SU-DHL-6 (cell line): ENCODE results near the gene SYNCRIP.

Experiments used
- H2AFZ ChIP-seq: fragments of 200-600 bp; sonication (generic); 2 replicates; pipeline ENCODE4 v1.6.1; 2014; ENCODE audit warnings: low read depth, mild to moderate bottlenecking, moderate library complexity, mixed read lengths, antibody characterized with exemption, low read length; ENCODE audit not compliant: severe bottlenecking
- H3F3A ChIP-seq: fragments of 200-600 bp; shearing (Covaris generic); 2 replicates; pipeline ENCODE4 v1.6.0; 2016; ENCODE audit warnings: antibody characterized with exemption, mild to moderate bottlenecking; ENCODE audit not compliant: insufficient read depth
- H3K27ac ChIP-seq: fragments of 200-600 bp; sonication (generic); 2 replicates; pipeline ENCODE4 v1.5.1; 2016; ENCODE audit warnings: low read depth, mild to moderate bottlenecking, low read length, moderate library complexity, mixed read lengths
- H3K27me3 ChIP-seq: fragments of 200-600 bp; sonication (generic), shearing (Covaris generic); 2 replicates; pipeline ENCODE4 v1.6.0; 2014; ENCODE audit warnings: mild to moderate bottlenecking, low read length
- H3K36me3 ChIP-seq: fragments of 200-600 bp; sonication (generic); 2 replicates; pipeline ENCODE4 v1.6.1; 2014; ENCODE audit warnings: mild to moderate bottlenecking, low read length, mixed read lengths
- H3K4me2 ChIP-seq: fragments of 300-600, 200-600 bp; shearing (Covaris generic), sonication (generic); 2 replicates; pipeline ENCODE4 v1.6.0; 2014; ENCODE audit warnings: low read length, low read depth, mild to moderate bottlenecking; ENCODE audit not compliant: poor library complexity, severe bottlenecking
- H3K4me3 ChIP-seq: fragments of 200-600 bp; sonication (generic); 2 replicates; pipeline ENCODE4 v1.5.1; 2014; ENCODE audit warnings: antibody characterized with exemption, low read length, mild to moderate bottlenecking, mixed read lengths; ENCODE audit not compliant: insufficient read depth, poor library complexity, severe bottlenecking
- H3K79me2 ChIP-seq: fragments of 200-600 bp; sonication (generic); 2 replicates; pipeline ENCODE4 v1.6.1; 2014; ENCODE audit warnings: mild to moderate bottlenecking, low read length, moderate library complexity; ENCODE audit not compliant: insufficient read depth
- H3K9ac ChIP-seq: fragments of 200-600 bp; sonication (generic); 2 replicates; pipeline ENCODE4 v1.7.0; 2014; ENCODE audit warnings: mild to moderate bottlenecking, low read length
- H3K9me2 ChIP-seq: fragments of 200-600 bp; sonication (generic); replicated peaks from 2 replicates; pipeline ENCODE4 v1.6.1; 2014; ENCODE audit warnings: low read length; ENCODE audit not compliant: insufficient read depth
- H3K9me3 ChIP-seq: fragments of 200-600 bp; sonication (generic); 2 replicates; pipeline ENCODE4 v1.6.1; 2014; ENCODE audit warnings: low read length, mixed read lengths; ENCODE audit not compliant: insufficient read depth
- H4K20me1 ChIP-seq: fragments of 200-600 bp; sonication (generic); 2 replicates; pipeline ENCODE4 v1.6.1; 2014; ENCODE audit warnings: low read depth, mild to moderate bottlenecking, antibody characterized with exemption, low read length, moderate library complexity, mixed read lengths
- CTCF ChIP-seq: fragments of 200-600 bp; sonication (generic); IDR thresholded peaks from one replicate; pipeline ENCODE4 v1.5.1; 2017; ENCODE audit warnings: antibody characterized with exemption, mild to moderate bottlenecking, low read length, moderate library complexity; ENCODE audit not compliant: insufficient read depth, poor library complexity, severe bottlenecking
- EZH2phosphoT487 ChIP-seq: fragments of 200-600 bp; sonication (generic), shearing (Covaris generic); conservative IDR thresholded peaks from 2 replicates; pipeline ENCODE4 v1.6.1; 2018; ENCODE audit warnings: mild to moderate bottlenecking, antibody characterized with exemption, low read length, moderate library complexity, mixed read lengths

The SYNCRIP gene

GRCh38 chr6:85669735-85670194, 27.1 kb upstream of the SYNCRIP start:
- H3K79me2 ChIP-seq, result peaks cover 1% of the 10 kb centered on the region; the same call in 1 of the 2 replicates
- H3K36me3 ChIP-seq, result 0 out of 2 replicates have a peak, but pooled peaks cover 1% of the 10 kb centered on the region
- no peak overlapping the region for H3K4me3 ChIP-seq
- no peak overlapping the region for H3K4me2 ChIP-seq
- no peak overlapping the region for H2AFZ ChIP-seq
- H3K27me3 ChIP-seq, result no peaks in the 10 kb centered on the region
- H3F3A ChIP-seq, result peaks cover 58% of the 10 kb centered on the region
- no peaks in the 10 kb centered on the region for H3K9me2 ChIP-seq
- H3K9ac ChIP-seq, result no peak overlapping the region
- H4K20me1 ChIP-seq, result peaks cover 10% of the 10 kb centered on the region; the same call in 1 of the 2 replicates
- no peaks in the 10 kb centered on the region for H3K9me3 ChIP-seq
- TF ChIP-seq CTCF, result no peak
- TF ChIP-seq EZH2phosphoT487, result no peak
- H3K27ac ChIP-seq, result peak overlapping the region; percentile 31

GRCh38 chr6:85662251-85662650, 19.6 kb upstream of the SYNCRIP start:
- Histone ChIP-seq H3F3A (peaks cover 4% of the 10 kb centered on the region; the same call in 1 of the 2 replicates), H3K79me2 (no peaks in the 10 kb centered on the region), H3K9me2 (no peaks in the 10 kb centered on the region), H4K20me1 (no peaks in the 10 kb centered on the region), H3K9me3 (no peaks in the 10 kb centered on the region), H3K36me3 (no peaks in the 10 kb centered on the region), H2AFZ (no peak overlapping the region), H3K4me2 (no peak overlapping the region), H3K9ac (no peak overlapping the region), H3K4me3 (no peak overlapping the region), H3K27me3 (no peaks in the 10 kb centered on the region), H3K27ac (no peak overlapping the region)
- no peak for TF ChIP-seq EZH2phosphoT487
- TF ChIP-seq CTCF, result no peak

GRCh38 chr6:85660181-85660611, 17.5 kb upstream of the SYNCRIP start:
- H3K9me2 ChIP-seq, result no peaks in the 10 kb centered on the region
- no peak overlapping the region for H3K27ac ChIP-seq
- H3K36me3 ChIP-seq, result no peaks in the 10 kb centered on the region
- no peak overlapping the region for H2AFZ ChIP-seq
- no peaks in the 10 kb centered on the region for H3K9me3 ChIP-seq
- H3K9ac ChIP-seq, result no peak overlapping the region
- H3K4me3 ChIP-seq, result no peak overlapping the region
- no peaks in the 10 kb centered on the region for H3F3A ChIP-seq
- no peaks in the 10 kb centered on the region for H4K20me1 ChIP-seq
- no peaks in the 10 kb centered on the region for H3K27me3 ChIP-seq
- no peak overlapping the region for H3K4me2 ChIP-seq
- no peaks in the 10 kb centered on the region for H3K79me2 ChIP-seq
- TF ChIP-seq EZH2phosphoT487 (no peak), CTCF (no peak)
